DOHH2 (cell line): ENCODE results near the gene RDM1.

Experiments used
- H3F3A ChIP-seq: fragments of 200-600 bp; sonication (generic), shearing (Covaris generic); 2 replicates; pipeline ENCODE4 v1.6.0; 2016; ENCODE audit warnings: antibody characterized with exemption, mild to moderate bottlenecking; ENCODE audit not compliant: control insufficient read depth, insufficient read depth
- H3K27ac ChIP-seq: fragments of 200-600 bp; sonication (generic); 2 replicates; pipeline ENCODE4 v1.5.1; 2014; ENCODE audit warnings: low read depth, mild to moderate bottlenecking, low read length, moderate library complexity
- H3K27me3 ChIP-seq: fragments of 200-600 bp; sonication (generic); 2 replicates; pipeline ENCODE4 v1.6.1; 2014; ENCODE audit warnings: mild to moderate bottlenecking, low read length, mixed read lengths; ENCODE audit not compliant: control insufficient read depth
- H3K36me3 ChIP-seq: fragments of 200-600 bp; sonication (generic); 2 replicates; pipeline ENCODE4 v1.6.1; 2014; ENCODE audit warnings: mild to moderate bottlenecking, low read length, moderate library complexity, mixed read lengths; ENCODE audit not compliant: control insufficient read depth
- H3K4me1 ChIP-seq: fragments of 200-600 bp; sonication (generic); 2 replicates; pipeline ENCODE4 v1.6.1; 2014; ENCODE audit warnings: mild to moderate bottlenecking, low read length, mixed read lengths; ENCODE audit not compliant: control insufficient read depth
- H3K4me2 ChIP-seq: fragments of 200-600 bp; sonication (generic); 2 replicates; pipeline ENCODE4 v1.6.0; 2014; ENCODE audit warnings: mild to moderate bottlenecking, low read length, moderate library complexity
- H3K4me3 ChIP-seq: fragments of 200-600 bp; sonication (generic); 2 replicates; pipeline ENCODE4 v1.5.1; 2014; ENCODE audit warnings: mild to moderate bottlenecking, low read length, mixed read lengths
- H3K79me2 ChIP-seq: fragments of 200-600 bp; sonication (generic); 2 replicates; pipeline ENCODE4 v1.6.1; 2014; ENCODE audit warnings: mild to moderate bottlenecking, low read length, mixed read lengths; ENCODE audit not compliant: control insufficient read depth
- H3K9me2 ChIP-seq: fragments of 200-600 bp; sonication (generic); replicated peaks from 2 replicates; pipeline ENCODE4 v1.6.1; 2014; ENCODE audit warnings: mild to moderate bottlenecking, low read length, mixed read lengths; ENCODE audit not compliant: control insufficient read depth
- H3K9me3 ChIP-seq: fragments of 200-600 bp; sonication (generic); 2 replicates; pipeline ENCODE4 v1.6.1; 2014; ENCODE audit warnings: antibody characterized with exemption, low read length, mixed read lengths; ENCODE audit not compliant: control insufficient read depth, insufficient read depth
- H4K20me1 ChIP-seq: fragments of 200-600 bp; sonication (generic); 2 replicates; pipeline ENCODE4 v1.6.0; 2014; ENCODE audit warnings: low read depth, mild to moderate bottlenecking, antibody characterized with exemption, low read length, moderate library complexity; ENCODE audit not compliant: control insufficient read depth, insufficient read depth
- EZH2phosphoT487 ChIP-seq: fragments of 200-600 bp; sonication (generic); IDR thresholded peaks from 2 replicates; pipeline ENCODE4 v1.6.1; 2017; ENCODE audit warnings: borderline replicate concordance, mild to moderate bottlenecking, antibody characterized with exemption, low read length, moderate library complexity, mixed read lengths
- TF ChIP-seq, protein P1 (sequence below): fragments of 200-600 bp; sonication (generic); IDR thresholded peaks from one replicate; pipeline ENCODE4 v1.5.1; 2014; ENCODE audit warnings: antibody characterized with exemption, mild to moderate bottlenecking, low read depth, low read length; ENCODE audit not compliant: poor library complexity, severe bottlenecking

The RDM1 gene

DNA sequence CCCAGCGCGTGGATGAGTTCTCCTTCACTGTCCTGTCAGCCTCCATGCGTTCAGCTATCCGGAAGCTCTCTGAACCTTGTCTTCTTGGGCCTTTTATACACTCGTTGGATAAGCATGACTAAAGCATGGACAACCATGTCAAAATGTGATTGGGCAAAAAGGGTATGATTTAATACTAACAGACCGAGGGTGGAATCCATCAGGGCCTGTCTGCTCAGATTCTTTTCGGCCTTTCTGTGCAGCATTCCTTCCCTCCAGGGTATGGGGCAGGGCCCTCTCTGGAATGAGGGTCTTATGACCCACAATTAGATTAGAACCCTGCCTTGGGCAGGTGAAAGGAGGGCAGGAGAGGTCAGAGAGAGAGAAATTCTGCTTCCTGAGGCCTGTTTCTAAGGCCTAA lies 36.4 kb downstream of the RDM1 start:
- no peaks in the 10 kb centered on the region for H3K79me2 ChIP-seq
- H3K4me1 ChIP-seq: no peaks in the 10 kb centered on the region
- H3K4me3 ChIP-seq: no peak overlapping the region
- no peaks in the 10 kb centered on the region for H3K9me2 ChIP-seq
- H3K9me3 ChIP-seq: no peaks in the 10 kb centered on the region
- no peaks in the 10 kb centered on the region for H3K36me3 ChIP-seq
- TF ChIP-seq, protein P1, sequence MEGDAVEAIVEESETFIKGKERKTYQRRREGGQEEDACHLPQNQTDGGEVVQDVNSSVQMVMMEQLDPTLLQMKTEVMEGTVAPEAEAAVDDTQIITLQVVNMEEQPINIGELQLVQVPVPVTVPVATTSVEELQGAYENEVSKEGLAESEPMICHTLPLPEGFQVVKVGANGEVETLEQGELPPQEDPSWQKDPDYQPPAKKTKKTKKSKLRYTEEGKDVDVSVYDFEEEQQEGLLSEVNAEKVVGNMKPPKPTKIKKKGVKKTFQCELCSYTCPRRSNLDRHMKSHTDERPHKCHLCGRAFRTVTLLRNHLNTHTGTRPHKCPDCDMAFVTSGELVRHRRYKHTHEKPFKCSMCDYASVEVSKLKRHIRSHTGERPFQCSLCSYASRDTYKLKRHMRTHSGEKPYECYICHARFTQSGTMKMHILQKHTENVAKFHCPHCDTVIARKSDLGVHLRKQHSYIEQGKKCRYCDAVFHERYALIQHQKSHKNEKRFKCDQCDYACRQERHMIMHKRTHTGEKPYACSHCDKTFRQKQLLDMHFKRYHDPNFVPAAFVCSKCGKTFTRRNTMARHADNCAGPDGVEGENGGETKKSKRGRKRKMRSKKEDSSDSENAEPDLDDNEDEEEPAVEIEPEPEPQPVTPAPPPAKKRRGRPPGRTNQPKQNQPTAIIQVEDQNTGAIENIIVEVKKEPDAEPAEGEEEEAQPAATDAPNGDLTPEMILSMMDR: no peak
- TF ChIP-seq EZH2phosphoT487: no peak
- peaks cover 2% of the 10 kb centered on the region; the same call in 1 of the 2 replicates for H4K20me1 ChIP-seq
- no peaks in the 10 kb centered on the region for H3K27me3 ChIP-seq
- no peak overlapping the region for H3K4me2 ChIP-seq
- H3K27ac ChIP-seq: no peak overlapping the region
- no peaks in the 10 kb centered on the region for H3F3A ChIP-seq

DNA sequence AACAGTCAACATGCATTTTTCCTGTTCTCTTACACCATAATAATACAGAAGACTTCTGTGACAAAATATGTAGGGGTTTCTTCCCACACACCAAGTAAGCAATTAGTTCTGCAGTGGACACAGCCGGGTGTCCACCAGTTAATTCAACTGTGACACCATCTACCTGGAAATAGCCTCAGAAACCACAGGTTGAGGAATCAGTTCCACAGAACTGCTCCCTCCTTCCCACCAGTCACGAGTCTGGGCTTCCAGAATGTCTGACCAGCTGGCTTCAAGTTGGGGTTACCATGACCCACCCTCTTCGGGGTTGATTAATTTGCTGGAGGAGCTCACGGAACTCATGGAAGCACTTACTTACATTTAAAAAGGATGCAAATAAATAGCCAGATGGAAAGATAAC lies 36.8 kb downstream of the RDM1 start:
- Histone ChIP-seq H3K27ac (no peak overlapping the region), H4K20me1 (peaks cover 2% of the 10 kb centered on the region; the same call in 1 of the 2 replicates)

DNA sequence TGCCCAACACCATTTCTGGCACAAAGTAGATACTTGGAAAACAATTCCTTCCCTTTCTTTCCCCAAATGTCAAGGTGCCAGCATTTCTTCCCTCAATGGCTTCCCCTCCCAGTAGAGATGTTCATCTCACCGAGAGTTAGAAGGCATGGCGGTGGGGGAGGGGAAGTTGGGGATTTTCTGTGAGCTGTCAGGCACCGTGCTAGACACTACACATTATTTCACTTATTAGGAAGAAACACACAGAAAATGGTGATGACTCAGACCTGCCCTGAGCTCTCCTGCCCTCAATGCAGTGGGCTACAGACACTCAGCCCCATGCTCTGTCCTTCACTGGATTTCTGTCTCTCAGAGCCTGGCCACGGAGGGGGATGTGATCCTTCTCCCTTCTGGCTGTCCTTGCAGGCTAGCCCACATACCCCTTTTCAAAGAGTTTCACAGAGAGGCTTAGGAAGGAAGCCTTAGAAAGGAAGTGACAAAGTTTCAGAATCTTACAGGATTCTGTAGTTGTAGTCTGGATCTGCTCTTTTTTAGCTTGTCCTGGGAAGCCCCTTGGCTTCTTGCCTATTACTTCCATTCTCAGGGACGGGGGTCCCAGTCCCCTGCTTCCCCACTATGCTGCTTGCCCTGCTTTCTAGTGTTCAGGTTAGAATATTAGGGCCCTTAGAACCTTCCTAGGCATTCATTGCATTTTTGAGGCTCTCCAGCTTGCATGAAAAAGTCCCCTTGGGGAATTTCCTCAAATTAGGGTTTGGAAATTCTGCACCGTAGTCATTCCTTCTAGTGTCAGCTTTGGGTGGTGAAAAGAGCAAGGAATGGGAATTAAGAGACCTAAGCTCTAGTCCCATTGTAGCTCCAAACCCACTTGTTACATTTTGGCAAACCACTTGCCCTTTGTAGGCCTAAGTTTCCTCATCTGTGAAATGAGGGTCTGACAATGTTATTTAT lies 38.2 kb downstream of the RDM1 start:
- no peak overlapping the region for H3K27ac ChIP-seq

More for the DNA sequence above, 36.8 kb downstream of the RDM1 start:
- Histone ChIP-seq H3F3A (no peaks in the 10 kb centered on the region), H3K9me2 (no peaks in the 10 kb centered on the region), H3K4me2 (no peak overlapping the region), H3K4me3 (no peak overlapping the region), H3K27me3 (no peaks in the 10 kb centered on the region), H3K79me2 (no peaks in the 10 kb centered on the region), H3K4me1 (no peaks in the 10 kb centered on the region), H3K36me3 (no peaks in the 10 kb centered on the region), H3K9me3 (no peaks in the 10 kb centered on the region)
- TF ChIP-seq EZH2phosphoT487: no peak
- TF ChIP-seq, protein P1: no peak

More for the DNA sequence above, 38.2 kb downstream of the RDM1 start:
- Histone ChIP-seq H3K9me3 (no peaks in the 10 kb centered on the region), H3K4me3 (no peak overlapping the region), H3K4me2 (no peak overlapping the region), H3K4me1 (no peaks in the 10 kb centered on the region), H3K9me2 (no peaks in the 10 kb centered on the region), H3F3A (no peaks in the 10 kb centered on the region), H3K27me3 (no peaks in the 10 kb centered on the region), H4K20me1 (peaks cover 2% of the 10 kb centered on the region; the same call in 1 of the 2 replicates), H3K79me2 (no peaks in the 10 kb centered on the region), H3K36me3 (no peaks in the 10 kb centered on the region)
- TF ChIP-seq EZH2phosphoT487: no peak
- TF ChIP-seq, protein P1: no peak
